HG02588 (cell line): ENCODE results near the gene INSRR.

Source experiments
- ATAC-seq: cut with Tn5 transposase; IDR thresholded peaks from one replicate; pipeline ENCODE4 v1.9.1; 2021; ENCODE audit warnings: mild to moderate bottlenecking, moderate library complexity; ENCODE audit not compliant: unreplicated experiment

Gene INSRR

GRCh38 chr1:156853761-156854160 lies 5.2 kb downstream of the INSRR start:
- ATAC-seq = no peak

GRCh38 chr1:156852418-156852874 lies 6.5 kb downstream of the INSRR start:
- ATAC-seq = no peak

GRCh38 chr1:156851779-156852417 lies 7.0 kb downstream of the INSRR start:
- ATAC-seq = no peak

- no peak for ATAC-seq
Observed at GRCh38 chr1:156849151-156849496, 9.8 kb downstream of the INSRR start.

- no peak for ATAC-seq
Observed at GRCh38 chr1:156848461-156849150, 10.3 kb downstream of the INSRR start.

GRCh38 chr1:156847591-156848460 lies 11.1 kb downstream of the INSRR start:
- no peak for ATAC-seq

GRCh38 chr1:156846643-156847042 lies 12.3 kb downstream of the INSRR start:
- no peak for ATAC-seq

- ATAC-seq = no peak
Observed at GRCh38 chr1:156845953-156846545, 12.9 kb downstream of the INSRR start.

- no peak for ATAC-seq
Observed at GRCh38 chr1:156845055-156845952, 13.6 kb downstream of the INSRR start.

GRCh38 chr1:156844638-156845037 lies 14.3 kb downstream of the INSRR start:
- ATAC-seq = no peak

GRCh38 chr1:156844102-156844501 lies 14.8 kb downstream of the INSRR start:
- no peak for ATAC-seq

GRCh38 chr1:156842618-156843300 lies 16.2 kb downstream of the INSRR start:
- ATAC-seq = no peak

- no peak for ATAC-seq
Observed at GRCh38 chr1:156841295-156841855, 17.5 kb downstream of the INSRR start.

- no peak for ATAC-seq
Observed at GRCh38 chr1:156840898-156841279, 18.0 kb downstream of the INSRR start.

GRCh38 chr1:156840186-156840897 lies 18.6 kb downstream of the INSRR start:
- no peak for ATAC-seq

- ATAC-seq = no peak
Observed at GRCh38 chr1:156839426-156840109, 19.3 kb downstream of the INSRR start.

GRCh38 chr1:156838972-156839371 lies 19.9 kb downstream of the INSRR start:
- no peak for ATAC-seq

- ATAC-seq = no peak
Observed at GRCh38 chr1:156836892-156837291, 22.0 kb downstream of the INSRR start.
